Astrocyte (in vitro differentiated cells and primary cell): ENCODE measurements around the gene IQCH. TPM values are rescaled to one million over a fixed set of nuclear protein-coding genes. Genes with fewer than 3 reads are reported as not detected.
"Not testable (repeated sequence)": the region's sequence is repeated elsewhere in the genome, so short reads cannot be mapped to it uniquely, and the experiment has no call there.

Experiments used
- DNase-seq: peaks from one replicate; pipeline ENCODE4 v3.0.0-alpha.2; 2010; ENCODE audit warnings: low read depth
- FAIRE-seq: peaks from 2 replicates; lab custom pipeline; 2011; peaks lifted over from hg19 to GRCh38; lab: Jason Lieb, UNC
- H2AFZ ChIP-seq: 2 replicates; pipeline ENCODE4 v1.6.0; 2012; ENCODE audit warnings: low read depth, low read length, inconsistent platforms
- H3K27ac ChIP-seq: 2 replicates; pipeline ENCODE4 v1.5.1; 2011; ENCODE audit warnings: low read depth, low read length, inconsistent platforms
- H3K27me3 ChIP-seq: 2 replicates; pipeline ENCODE4 v1.6.0; 2011; ENCODE audit warnings: low read length, inconsistent platforms; ENCODE audit not compliant: insufficient read depth
- H3K36me3 ChIP-seq: 2 replicates; pipeline ENCODE4 v1.5.1; 2011; ENCODE audit warnings: low read length, inconsistent platforms; ENCODE audit not compliant: insufficient read depth
- H3K4me1 ChIP-seq: 2 replicates; pipeline ENCODE4 v1.5.1; 2011; ENCODE audit warnings: low read length, inconsistent platforms; ENCODE audit not compliant: insufficient read depth
- H3K4me2 ChIP-seq: 2 replicates; pipeline ENCODE4 v1.6.0; 2012; ENCODE audit warnings: low read length, inconsistent platforms
- H3K4me3 ChIP-seq: 2 replicates; pipeline ENCODE4 v1.5.1; 2011; ENCODE audit warnings: low read depth, mild to moderate bottlenecking, low read length, inconsistent platforms; ENCODE audit not compliant: insufficient read depth
- H3K79me2 ChIP-seq: 2 replicates; pipeline ENCODE4 v1.6.0; 2012; ENCODE audit warnings: mild to moderate bottlenecking, low read length, inconsistent platforms; ENCODE audit not compliant: insufficient read depth
- H3K9ac ChIP-seq: 2 replicates; pipeline ENCODE4 v1.6.0; 2012; ENCODE audit warnings: mild to moderate bottlenecking, low read length, inconsistent platforms
- H3K9me3 ChIP-seq: 2 replicates; pipeline ENCODE4 v1.5.1; 2012; ENCODE audit warnings: low read depth, mild to moderate bottlenecking, low read length, inconsistent platforms; ENCODE audit not compliant: insufficient read depth
- H4K20me1 ChIP-seq: 2 replicates; pipeline ENCODE4 v1.6.0; 2012; ENCODE audit warnings: low read length, inconsistent platforms; ENCODE audit not compliant: insufficient read depth
- H3K27ac Mint-ChIP-seq: one replicate; pipeline ENCODE4 v1.8.0; 2021; ENCODE audit warnings: mild to moderate bottlenecking, mixed read lengths; ENCODE audit not compliant: unreplicated experiment
- H3K27me3 Mint-ChIP-seq: one replicate; pipeline ENCODE4 v1.8.0; 2021; ENCODE audit warnings: low read depth, mixed read lengths; ENCODE audit not compliant: unreplicated experiment
- H3K36me3 Mint-ChIP-seq: one replicate; pipeline ENCODE4 v1.8.0; 2021; ENCODE audit warnings: low read depth, mixed read lengths; ENCODE audit not compliant: unreplicated experiment
- H3K4me1 Mint-ChIP-seq: one replicate; pipeline ENCODE4 v1.8.0; 2021; ENCODE audit warnings: low read depth, mixed read lengths; ENCODE audit not compliant: unreplicated experiment
- H3K4me3 Mint-ChIP-seq: one replicate; pipeline ENCODE4 v1.8.0; 2021; ENCODE audit warnings: mild to moderate bottlenecking, moderate library complexity, mixed read lengths; ENCODE audit not compliant: unreplicated experiment
- H3K9me3 Mint-ChIP-seq: one replicate; pipeline ENCODE4 v1.8.0; 2021; ENCODE audit warnings: mild to moderate bottlenecking, mixed read lengths; ENCODE audit not compliant: unreplicated experiment
- CTCF ChIP-seq: IDR thresholded peaks from 2 replicates; pipeline ENCODE4 v1.5.1; 2011; ENCODE audit warnings: low read depth, mild to moderate bottlenecking, inconsistent platforms, low read length, moderate library complexity; ENCODE audit not compliant: insufficient read depth
- EZH2 ChIP-seq: IDR thresholded peaks from 2 replicates; pipeline ENCODE4 v1.6.1; 2012; ENCODE audit warnings: mild to moderate bottlenecking, low read length, inconsistent platforms; ENCODE audit not compliant: insufficient read depth
- total RNA-seq: library from RNA; stranded (reverse); gene quantifications from 2 replicates; pipeline ENCODE4 v1.2.1, GENCODE V29; 2021

The IQCH gene
- total RNA-seq, 1 donor from 2014 or later: 2.7 TPM

GRCh38 chr15:67286400-67286799, 31.8 kb downstream of the IQCH start:
- H3K4me1 Mint-ChIP-seq, DNase-seq, H3K9me3 Mint-ChIP-seq, H3K27me3 Mint-ChIP-seq, H3K27ac Mint-ChIP-seq, H3K79me2 ChIP-seq, H3K4me3 Mint-ChIP-seq, H2AFZ ChIP-seq, H3K36me3 ChIP-seq, H3K27ac ChIP-seq, H3K4me1 ChIP-seq, H3K36me3 Mint-ChIP-seq, H3K9me3 ChIP-seq, H4K20me1 ChIP-seq, H3K27me3 ChIP-seq, H3K9ac ChIP-seq, H3K4me2 ChIP-seq, FAIRE-seq, H3K4me3 ChIP-seq: not testable (repeated sequence)

GRCh38 chr15:67290319-67290718, 35.7 kb downstream of the IQCH start:
- Mint-ChIP-seq H3K4me3 (no peak overlapping the region), H3K36me3 (no peaks in the 10 kb centered on the region), H3K27ac (no peak overlapping the region), H3K9me3 (peaks cover 6% of the 10 kb centered on the region), H3K4me1 (no peaks in the 10 kb centered on the region), H3K27me3 (peaks cover 2% of the 10 kb centered on the region)
- Histone ChIP-seq H3K4me3 (no peak overlapping the region), H3K9me3 (no peaks in the 10 kb centered on the region), H3K79me2 (no peaks in the 10 kb centered on the region), H3K4me2 (no peak overlapping the region), H3K4me1 (no peaks in the 10 kb centered on the region), H2AFZ (no peak overlapping the region), H3K9ac (no peak overlapping the region), H3K36me3 (no peaks in the 10 kb centered on the region), H3K27me3 (no peaks in the 10 kb centered on the region), H4K20me1 (no peaks in the 10 kb centered on the region), H3K27ac (no peak overlapping the region)
- TF ChIP-seq EZH2: no peak
- FAIRE-seq: no peak
- DNase-seq: no peak

GRCh38 chr15:67296188-67296587, 41.6 kb downstream of the IQCH start:
- H4K20me1 ChIP-seq: no peaks in the 10 kb centered on the region
- H3K4me2 ChIP-seq: no peak overlapping the region
- DNase-seq (no peak), FAIRE-seq (no peak)
- H3K79me2 ChIP-seq: no peaks in the 10 kb centered on the region
- H3K4me1 Mint-ChIP-seq: peaks cover 2% of the 10 kb centered on the region
- no peak overlapping the region for H2AFZ ChIP-seq
- H3K27ac Mint-ChIP-seq: no peak overlapping the region
- H3K4me1 ChIP-seq: no peaks in the 10 kb centered on the region
- H3K27me3 Mint-ChIP-seq: peaks cover 2% of the 10 kb centered on the region
- no peak for TF ChIP-seq CTCF
- no peak for TF ChIP-seq EZH2
- H3K4me3 ChIP-seq: no peak overlapping the region
- peaks cover 2% of the 10 kb centered on the region for H3K9me3 Mint-ChIP-seq
- no peak overlapping the region for H3K27ac ChIP-seq
- H3K9ac ChIP-seq: no peak overlapping the region
- no peak overlapping the region for H3K4me3 Mint-ChIP-seq
- no peaks in the 10 kb centered on the region for H3K36me3 ChIP-seq
- no peaks in the 10 kb centered on the region for H3K27me3 ChIP-seq
- H3K9me3 ChIP-seq: no peaks in the 10 kb centered on the region
- no peaks in the 10 kb centered on the region for H3K36me3 Mint-ChIP-seq
